GM21528 (cell line): ENCODE measurements around the gene PRADC1.
"Not testable (repeated sequence)": the region's sequence is repeated elsewhere in the genome, so short reads cannot be mapped to it uniquely, and the experiment has no call there.

Experiments used
- ATAC-seq: cut with Tn5 transposase; IDR thresholded peaks from one replicate; pipeline ENCODE4 v1.9.1; 2021; ENCODE audit warnings: mild to moderate bottlenecking, moderate library complexity; ENCODE audit not compliant: unreplicated experiment, low FRiP score

The PRADC1 gene

GRCh38 chr2:73233154-73233931, at the start of gene PRADC1:
Gene PRADC1, minus strand, starts transcription at chr2:73233239. Its CDS starts 79 bp downstream, at chr2:73233160.
- ATAC-seq = peak; percentile 91

- ATAC-seq = no peak
These were observed 48.2 kb upstream of the PRADC1 start for GRCh38 chr2:73281244-73281643.

- ATAC-seq = no peak
These were observed 46.8 kb upstream of the PRADC1 start for GRCh38 chr2:73279852-73280251.

- no peak for ATAC-seq
These were observed 39.2 kb upstream of the PRADC1 start for GRCh38 chr2:73272270-73272669.

GRCh38 chr2:73269686-73270465, 36.8 kb upstream of the PRADC1 start:
- ATAC-seq = no peak

GRCh38 chr2:73268830-73269685, 36.0 kb upstream of the PRADC1 start:
- peak; percentile 52 for ATAC-seq

GRCh38 chr2:73268366-73268829, 35.4 kb upstream of the PRADC1 start:
- ATAC-seq = no peak

GRCh38 chr2:73267008-73267407, 34.0 kb upstream of the PRADC1 start:
- ATAC-seq = no peak

GRCh38 chr2:73266061-73266901, 33.2 kb upstream of the PRADC1 start:
- no peak for ATAC-seq

- no peak for ATAC-seq
These were observed 32.4 kb upstream of the PRADC1 start for GRCh38 chr2:73265298-73266060.

- ATAC-seq = no peak
These were observed 31.7 kb upstream of the PRADC1 start for GRCh38 chr2:73264783-73265182.

GRCh38 chr2:73264332-73264606, 31.2 kb upstream of the PRADC1 start:
- no peak for ATAC-seq

GRCh38 chr2:73263540-73264331, 30.7 kb upstream of the PRADC1 start:
- ATAC-seq = no peak

- not testable (repeated sequence) for ATAC-seq
These were observed 29.8 kb upstream of the PRADC1 start for GRCh38 chr2:73262691-73263429.

- ATAC-seq = no peak
These were observed 29.1 kb upstream of the PRADC1 start for GRCh38 chr2:73262108-73262651.

GRCh38 chr2:73260338-73260984, 27.4 kb upstream of the PRADC1 start:
- no peak for ATAC-seq

GRCh38 chr2:73259704-73260337, 26.8 kb upstream of the PRADC1 start:
- ATAC-seq = no peak
